Endothelial cell of umbilical vein (primary cell): ENCODE results near the gene CCDC86. TPM values are rescaled to one million over a fixed set of nuclear protein-coding genes. Genes with fewer than 3 reads are reported as not detected.

Experiments
- BruUV-seq: library from RNA; stranded (reverse); fragments of 400-500 nt; replicated peaks from 2 replicates; lab custom pipeline; 2021; lab: Mats Ljungman, UMichigan
- CTCF ChIA-PET: fragments of 300-600, 350-600 bp; sonication (Branson Sonifier 250); formaldehyde crosslinking; loops from one replicate; lab custom pipeline; 2021; ENCODE audit warnings: antibody characterized with exemption, inconsistent platforms; lab: Charles Lee
- POLR2A ChIA-PET: fragments of 300-600, 350-600 bp; sonication (Branson Sonifier 250); formaldehyde crosslinking; loops from one replicate; lab custom pipeline; 2021; ENCODE audit warnings: antibody characterized with exemption, inconsistent platforms; lab: Charles Lee
- DNase-seq: peaks from one replicate; pipeline ENCODE4 v3.0.0-alpha.2; 2011; ENCODE audit warnings: low read depth, low spot score
- FAIRE-seq: peaks from 2 replicates; lab custom pipeline; 2011; peaks lifted over from hg19 to GRCh38; lab: Jason Lieb, UNC
- H2AFZ ChIP-seq: 2 replicates; pipeline ENCODE4 v1.6.0; 2012; ENCODE audit warnings: low read depth, low read length, control low read depth, inconsistent platforms
- H3K27ac ChIP-seq: 2 replicates; pipeline ENCODE4 v1.5.1; 2011; ENCODE audit warnings: low read depth, mild to moderate bottlenecking, control low read depth, low read length, moderate library complexity; ENCODE audit not compliant: insufficient read depth
- H3K27me3 ChIP-seq, 2 experiments: 2 replicates each; pipeline versions ENCODE4 v1.6.0 to v1.6.1; 2011; ENCODE audit warnings: low read length in 2 of 2, mixed read lengths in 1 of 2; ENCODE audit not compliant: control insufficient read depth in 2 of 2, insufficient read depth in 2 of 2
- H3K36me3 ChIP-seq, 2 experiments: 2 replicates in 1 of 2; 3 replicates in 1 of 2; pipeline ENCODE4 v1.5.1; 2011; ENCODE audit warnings: low read length in 2 of 2, mild to moderate bottlenecking in 1 of 2, moderate library complexity in 1 of 2; ENCODE audit not compliant: control insufficient read depth in 2 of 2, insufficient read depth in 2 of 2; ENCODE audit errors: extremely low read depth in 1 of 2
- H3K4me1 ChIP-seq: 3 replicates; pipeline ENCODE4 v1.5.1; 2011; ENCODE audit warnings: mild to moderate bottlenecking, low read length; ENCODE audit not compliant: control insufficient read depth, insufficient read depth; ENCODE audit errors: extremely low read depth
- H3K4me2 ChIP-seq: 2 replicates; pipeline ENCODE4 v1.6.1; 2011; ENCODE audit warnings: low read length, control low read depth, mixed read lengths; ENCODE audit not compliant: insufficient read depth
- H3K4me3 ChIP-seq, 3 experiments: fragments of 200-600 bp in 1 of 3; sonication (generic), shearing (Covaris generic) in 1 of 3; replicated peaks in 1 of 3; 2 replicates each; pipeline ENCODE4 v1.5.1; 2011 to 2016; ENCODE audit warnings: control low read depth in 3 of 3, low read length in 3 of 3, mild to moderate bottlenecking in 2 of 3, inconsistent platforms in 1 of 3, low read depth in 1 of 3, moderate library complexity in 1 of 3; ENCODE audit not compliant: insufficient read depth in 1 of 3
- H3K79me2 ChIP-seq: 2 replicates; pipeline ENCODE4 v1.6.0; 2012; ENCODE audit warnings: low read length, inconsistent platforms; ENCODE audit not compliant: control insufficient read depth, insufficient read depth
- H3K9ac ChIP-seq: replicated peaks from 2 replicates; pipeline ENCODE3; 2011; ENCODE audit warnings: low read length, control low read depth; ENCODE audit not compliant: insufficient read depth; ENCODE audit errors: extremely low read depth
- H3K9me1 ChIP-seq: replicated peaks from 3 replicates; pipeline ENCODE4 v1.6.0; 2011; ENCODE audit warnings: mild to moderate bottlenecking, low read length; ENCODE audit not compliant: control insufficient read depth, insufficient read depth; ENCODE audit errors: extremely low read depth
- H3K9me3 ChIP-seq: replicated peaks from 2 replicates; pipeline ENCODE4 v1.5.1; 2012; ENCODE audit warnings: low read length, inconsistent platforms; ENCODE audit not compliant: control insufficient read depth, insufficient read depth
- H4K20me1 ChIP-seq: replicated peaks from 2 replicates; pipeline ENCODE3; 2011; ENCODE audit warnings: mild to moderate bottlenecking, low read length; ENCODE audit not compliant: control insufficient read depth, insufficient read depth; ENCODE audit errors: extremely low read depth
- CTCF ChIP-seq, 2 donors: IDR thresholded peaks; 1 replicate in 1 of 2; 2 replicates in 1 of 2; pipeline ENCODE4 v1.5.1; 2011; ENCODE audit warnings: low read length in 2 of 2, mild to moderate bottlenecking in 2 of 2, moderate library complexity in 2 of 2, control low read depth in 1 of 2, inconsistent platforms in 1 of 2, low read depth in 1 of 2; ENCODE audit not compliant: insufficient read depth in 1 of 2; ENCODE audit errors: extremely low read depth in 1 of 2
- EZH2 ChIP-seq: IDR thresholded peaks from 2 replicates; pipeline ENCODE4 v1.6.1; 2012; ENCODE audit warnings: borderline replicate concordance, low read depth, mild to moderate bottlenecking, moderate library complexity, low read length, inconsistent platforms; ENCODE audit not compliant: severe bottlenecking
- FOS ChIP-seq: IDR thresholded peaks from 2 replicates; pipeline ENCODE4 v1.6.1; 2011; ENCODE audit warnings: mild to moderate bottlenecking, low read length, moderate library complexity, borderline replicate concordance; ENCODE audit not compliant: insufficient read depth
- GATA2 ChIP-seq: IDR thresholded peaks from 2 replicates; pipeline ENCODE4 v1.7.0; 2011; ENCODE audit warnings: low read depth, mild to moderate bottlenecking, moderate library complexity, mixed read lengths, low read length; ENCODE audit not compliant: insufficient read length, insufficient read depth
- JUN ChIP-seq: IDR thresholded peaks from 2 replicates; pipeline ENCODE4 v1.6.1; 2011; ENCODE audit warnings: borderline replicate concordance, low read depth; ENCODE audit not compliant: insufficient read length, insufficient read depth
- MAX ChIP-seq: IDR thresholded peaks from 2 replicates; pipeline ENCODE4 v1.6.1; 2011; ENCODE audit not compliant: insufficient read depth, insufficient read length
- MYC ChIP-seq: IDR thresholded peaks from one replicate; pipeline ENCODE4 v1.6.1; 2011; ENCODE audit warnings: mild to moderate bottlenecking, low read depth, low read length
- POLR2A ChIP-seq: IDR thresholded peaks from 2 replicates; pipeline ENCODE4 v1.6.1; 2012; ENCODE audit warnings: low read depth, mild to moderate bottlenecking, control low read depth, low read length
- POLR2AphosphoS5 ChIP-seq: IDR thresholded peaks from 2 replicates; pipeline ENCODE4 v1.6.1; 2012; ENCODE audit warnings: low read depth, mild to moderate bottlenecking, control low read depth, low read length, moderate library complexity; ENCODE audit not compliant: insufficient read depth
- dilution Hi-C: fragments of 300-500 bp; cut with MboI; formaldehyde crosslinking; loops from one replicate; pipeline ENCODE4 v1.15.0; 2019; ENCODE audit warnings: low sequenced_read_pairs; ENCODE audit not compliant: extremely low pct_ligation_motif_present
- intact Hi-C: fragments of 100-400 bp; cut with micrococcal nuclease; formaldehyde crosslinking; loops from one replicate; pipeline ENCODE4 v1.10.0; 2022
- polyA plus RNA-seq, 4 experiments: library from polyadenylated mRNA; depleted of rRNA in 3 of 4; stranded (reverse) in 3 of 4; unstranded in 1 of 4; fragments of >200 nt; gene quantifications; 2 replicates each; pipeline versions ENCODE4 v1.2.1 to v1.2.3, GENCODE V29; 2011 to 2012; ENCODE audit warnings: missing spikeins in 1 of 4
- total RNA-seq: library from RNA; stranded (reverse); gene quantifications from 2 replicates; pipeline ENCODE4 v1.2.3, GENCODE V29; 2021

The CCDC86 gene
- total and polyA plus RNA-seq, 2 donors (not counting 3 experiments of a cell fraction or from before 2014, with no cell fraction given): 29.8 to 60.8 TPM

DNA sequence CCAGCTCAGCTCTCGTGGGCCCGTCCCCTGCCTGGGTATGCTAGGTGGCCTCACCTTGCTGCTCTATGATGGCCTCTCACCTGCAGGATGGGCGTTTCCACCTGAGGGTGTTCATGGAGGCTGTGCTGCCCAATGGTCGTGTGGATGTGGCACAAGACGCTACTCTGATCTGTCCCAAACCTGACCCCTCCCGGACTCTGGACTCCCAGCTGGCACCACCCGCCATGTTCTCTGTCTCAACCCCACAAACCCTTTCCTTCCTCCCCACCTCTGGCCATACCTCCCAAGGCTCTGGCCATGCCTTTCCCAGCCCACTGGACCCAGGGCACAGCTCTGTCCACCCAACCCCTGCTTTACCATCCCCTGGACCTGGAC is 27.5 kb downstream of the CCDC86 start:
- POLR2A ChIA-PET: no interaction called here
- intact Hi-C loops (no loop called here), dilution Hi-C loops (no loop called here)
- no TSS peak for BruUV-seq
- Histone ChIP-seq H3K4me3 (no peak overlapping the region), H3K27me3 (no peaks in the 10 kb centered on the region), H3K9me1 (no peaks in the 10 kb centered on the region), H3K27ac (no peak overlapping the region), H4K20me1 (no peaks in the 10 kb centered on the region), H3K4me2 (no peak overlapping the region), H3K4me1 (no peaks in the 10 kb centered on the region), H3K79me2 (no peaks in the 10 kb centered on the region), H2AFZ (no peak overlapping the region), H3K9ac (no peak overlapping the region), H3K36me3 (no peaks in the 10 kb centered on the region), H3K9me3 (no peaks in the 10 kb centered on the region)
- CTCF ChIA-PET: interaction anchor here (1.0 to 2.0 kb wide), 2 partner anchors 18 to 39 kb away, joined by 3 to 7 read pairs; no protein-coding TSS in a partner anchor
- FAIRE-seq (no peak), DNase-seq (no peak)
- TF ChIP-seq MAX: no peak
- TF ChIP-seq CTCF (IDR thresholded peaks at IDR 0.05; ENCODE audit: extremely low read depth in 1 of 2, insufficient read depth in 1 of 2, low read depth in 1 of 2, low read length in 2 of 2): no peak
- TF ChIP-seq FOS: no peak
- no peak for TF ChIP-seq POLR2A
- TF ChIP-seq GATA2: no peak
- no peak for TF ChIP-seq EZH2
- no peak for TF ChIP-seq MYC
- no peak for TF ChIP-seq POLR2AphosphoS5
- no peak for TF ChIP-seq JUN
